ENCODE results near the gene PPM1E.
A peak's percentile ranks its signal among the peaks of the same experiment; 100 is the strongest.

Gene PPM1E

GRCh38 chr17:59000022-59000421 is 244.4 kb downstream of the PPM1E start:
- no peak for DNase-seq

GRCh38 chr17:59001158-59001814 is 245.6 kb downstream of the PPM1E start:
- DNase-seq, result peak; percentile 70 to 75

- no peak for DNase-seq
These were observed 246.5 kb downstream of the PPM1E start for GRCh38 chr17:59002126-59002525.

- no peak for DNase-seq
These were observed 247.2 kb downstream of the PPM1E start for GRCh38 chr17:59002848-59003247.

- DNase-seq, result no peak
These were observed 248.2 kb downstream of the PPM1E start for GRCh38 chr17:59003860-59004259.

- DNase-seq, result peak; percentile 71 to 76
These were observed 248.9 kb downstream of the PPM1E start for GRCh38 chr17:59004338-59005111.

GRCh38 chr17:59007995-59008394 is 252.3 kb downstream of the PPM1E start:
- DNase-seq, result no peak

GRCh38 chr17:59008737-59009136 is 253.1 kb downstream of the PPM1E start:
- DNase-seq, result no peak

- DNase-seq, result no peak
These were observed 254.4 kb downstream of the PPM1E start for GRCh38 chr17:59010026-59010425.

- DNase-seq, result no peak
These were observed 256.3 kb downstream of the PPM1E start for GRCh38 chr17:59011975-59012374.

GRCh38 chr17:59018019-59018418 is 262.4 kb downstream of the PPM1E start:
- no peak for DNase-seq

GRCh38 chr17:59024916-59025315 is 269.3 kb downstream of the PPM1E start:
- DNase-seq, result no peak

- no peak for DNase-seq
These were observed 270.7 kb downstream of the PPM1E start for GRCh38 chr17:59026176-59026939.

GRCh38 chr17:59027750-59028149 is 272.1 kb downstream of the PPM1E start:
- no peak for DNase-seq

GRCh38 chr17:59028328-59028727 is 272.7 kb downstream of the PPM1E start:
- DNase-seq, result no peak

GRCh38 chr17:59030811-59031210 is 275.2 kb downstream of the PPM1E start:
- no peak for DNase-seq
